ENCODE results near the gene MGAT3.

MGAT3 gene

DNA sequence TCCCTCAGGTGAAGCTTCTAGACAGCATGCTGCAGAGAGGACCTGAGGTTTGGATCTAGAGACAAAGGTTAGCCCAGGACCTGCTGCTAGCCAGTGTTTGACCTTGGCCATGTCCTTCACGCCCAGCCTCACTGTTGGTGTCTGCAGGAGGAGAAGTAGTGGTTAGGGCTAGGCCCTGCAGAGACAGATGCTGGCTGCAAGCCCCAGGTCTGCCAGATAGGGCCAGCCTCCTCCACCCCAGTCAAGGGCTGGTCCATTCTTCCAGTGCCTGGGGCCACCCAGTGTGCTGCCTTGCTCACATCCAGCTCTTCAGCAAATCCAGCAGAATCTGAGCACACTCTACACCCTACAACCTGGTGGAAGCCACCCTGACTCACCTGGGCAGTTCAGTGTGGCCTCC, 23.7 kb downstream of the MGAT3 start:
- TF ChIP-seq ZFX (IDR thresholded peaks at IDR 0.05) (no peak), CTCF (conservative IDR thresholded peaks at IDR 0.05) (no peak)
- no peak overlapping the region for H3K27ac ChIP-seq

DNA sequence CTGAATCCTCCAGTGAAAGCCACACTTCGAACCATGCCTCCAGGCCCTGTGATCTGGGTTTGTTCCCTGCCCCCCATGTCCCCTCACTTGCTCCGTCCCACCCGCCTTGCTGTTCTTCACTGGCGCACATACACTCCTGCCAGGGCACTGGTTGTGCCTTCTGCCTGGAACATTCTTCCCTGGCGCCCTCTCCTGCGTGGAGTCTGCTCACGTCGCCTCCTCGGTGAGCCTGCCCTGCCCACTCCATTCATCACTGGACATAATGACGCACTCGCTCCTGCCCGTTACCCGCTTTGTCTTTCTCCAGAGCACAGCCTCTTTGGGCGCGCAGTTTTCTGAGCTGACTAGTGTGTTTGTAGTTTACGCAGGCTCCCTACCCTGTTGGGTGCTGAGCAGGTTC, 24.2 kb downstream of the MGAT3 start:
- no peak for TF ChIP-seq ZFX (IDR thresholded peaks at IDR 0.05)
- no peak for TF ChIP-seq CTCF (conservative IDR thresholded peaks at IDR 0.05)

DNA sequence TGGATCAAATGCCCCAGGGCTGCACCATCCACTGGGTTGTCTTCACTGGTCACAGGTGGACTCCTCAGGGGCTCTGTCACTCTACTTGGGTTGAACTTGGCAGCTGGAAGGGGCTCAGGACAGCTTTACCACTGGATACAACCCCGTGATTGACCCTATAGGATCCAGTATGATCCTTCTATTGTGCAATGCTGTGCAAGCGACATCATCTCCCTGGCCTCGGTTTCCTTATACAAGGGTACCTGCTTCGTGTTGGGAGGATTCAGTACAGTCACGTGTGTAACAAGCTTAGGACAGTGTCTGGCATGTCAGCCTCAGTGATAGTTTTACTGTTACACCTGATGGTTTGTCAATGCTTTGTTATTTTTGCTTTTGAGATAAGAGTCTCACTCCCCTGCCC, 24.8 kb downstream of the MGAT3 start:
- no peak for TF ChIP-seq CTCF (conservative IDR thresholded peaks at IDR 0.05)
- TF ChIP-seq ZFX (IDR thresholded peaks at IDR 0.05): no peak
- no peak overlapping the region for H3K27ac ChIP-seq

More for the DNA sequence above, 24.2 kb downstream of the MGAT3 start:
- H3K27ac ChIP-seq: no peak overlapping the region

- TF ChIP-seq CTCF (conservative IDR thresholded peaks at IDR 0.05) (no peak), ZFX (IDR thresholded peaks at IDR 0.05) (no peak)
- no peak overlapping the region for H3K27ac ChIP-seq
Measured at GRCh38 chr22:39482768-39483167, 26.0 kb downstream of the MGAT3 start.

GRCh38 chr22:39486951-39487825, 30.4 kb downstream of the MGAT3 start:
- H3K27ac ChIP-seq: no peak overlapping the region
- TF ChIP-seq CTCF (conservative IDR thresholded peaks at IDR 0.05): no peak
- TF ChIP-seq ZFX (IDR thresholded peaks at IDR 0.05): no peak

- no peak for TF ChIP-seq ZFX (IDR thresholded peaks at IDR 0.05)
- TF ChIP-seq CTCF (conservative IDR thresholded peaks at IDR 0.05): no peak
- no peak overlapping the region for H3K27ac ChIP-seq
Measured at GRCh38 chr22:39487826-39488520, 31.2 kb downstream of the MGAT3 start.

GRCh38 chr22:39488563-39489083, 31.8 kb downstream of the MGAT3 start:
- no peak overlapping the region for H3K27ac ChIP-seq
- TF ChIP-seq ZFX (IDR thresholded peaks at IDR 0.05) (no peak), CTCF (conservative IDR thresholded peaks at IDR 0.05) (no peak)

Measured in C4-2B (cell line).